Ectodermal cell (in vitro differentiated cells): ENCODE results near the gene SLC39A3.
"Not testable (repeated sequence)": the region's sequence is repeated elsewhere in the genome, so short reads cannot be mapped to it uniquely, and the experiment has no call there.

Experiments used
- H3K27ac ChIP-seq: 2 replicates; pipeline ENCODE4 v1.7.0; 2013; ENCODE audit warnings: mild to moderate bottlenecking, low read depth, low read length; ENCODE audit not compliant: insufficient read depth, poor library complexity, severe bottlenecking
- H3K27me3 ChIP-seq: 2 replicates; pipeline ENCODE4 v1.7.0; 2013; ENCODE audit warnings: mild to moderate bottlenecking, low read length; ENCODE audit not compliant: insufficient read depth, control insufficient read depth, poor library complexity, severe bottlenecking
- H3K36me3 ChIP-seq: one replicate; pipeline ENCODE4 v1.7.0; 2013; ENCODE audit warnings: low read length; ENCODE audit not compliant: control insufficient read depth, insufficient read depth
- H3K4me1 ChIP-seq: one replicate; pipeline ENCODE4 v1.7.0; 2013; ENCODE audit warnings: low read length; ENCODE audit not compliant: control insufficient read depth, insufficient read depth
- H3K4me3 ChIP-seq: 2 replicates; pipeline ENCODE4 v1.7.0; 2013; ENCODE audit warnings: low read depth, low read length, control low read depth; ENCODE audit not compliant: insufficient read depth
- H3K9me3 ChIP-seq: 2 replicates; pipeline ENCODE4 v1.7.0; 2013; ENCODE audit warnings: mild to moderate bottlenecking, low read length, moderate library complexity; ENCODE audit not compliant: control insufficient read depth
- WGBS, 2 experiments: methylation state at CpG; one replicate each; pipeline ENCODE4 v1.1.7; 2013; ENCODE audit warnings: missing lambda C conversion rate in 2 of 2; 5-methylcytosine and 5-hydroxymethylcytosine counted together

The SLC39A3 gene

GRCh38 chr19:2714531-2715269 is 25.1 kb downstream of the SLC39A3 start:
- Histone ChIP-seq H3K9me3 (no peaks in the 10 kb centered on the region), H3K36me3 (no peaks in the 10 kb centered on the region), H3K27ac (no peak overlapping the region), H3K27me3 (no peaks in the 10 kb centered on the region), H3K4me1 (peaks cover 2% of the 10 kb centered on the region), H3K4me3 (no peak overlapping the region)
- WGBS, 2 experiments = 88 to 91% methylated on average over 16 of the region's 16 CpGs

GRCh38 chr19:2714102-2714501 is 25.7 kb downstream of the SLC39A3 start:
- not testable (repeated sequence) for H3K4me3 ChIP-seq, H3K27ac ChIP-seq, H3K27me3 ChIP-seq, H3K9me3 ChIP-seq, H3K4me1 ChIP-seq, H3K36me3 ChIP-seq
- 76% methylated on average over 1 of the region's 1 CpG for WGBS, 2 experiments

DNA sequence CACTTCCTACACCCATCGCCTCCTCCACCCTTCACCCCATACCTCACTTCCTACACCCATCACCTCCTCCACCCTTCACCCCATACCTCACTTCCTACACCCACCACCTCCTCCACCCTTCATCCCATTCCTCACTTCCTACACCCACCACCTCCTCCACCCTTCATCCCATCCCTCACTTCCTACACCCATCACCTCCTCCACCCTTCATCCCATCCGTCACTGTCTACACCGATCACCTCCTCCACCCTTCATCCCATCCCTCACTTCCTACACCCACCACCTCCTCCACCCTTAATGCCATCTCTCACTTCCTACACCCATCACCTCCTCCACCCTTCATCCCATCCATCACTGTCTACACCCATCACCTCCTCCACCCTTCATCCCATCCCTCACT is 26.6 kb downstream of the SLC39A3 start:
- H3K36me3 ChIP-seq, H3K4me1 ChIP-seq, H3K4me3 ChIP-seq, H3K9me3 ChIP-seq, H3K27ac ChIP-seq, H3K27me3 ChIP-seq: not testable (repeated sequence)
- WGBS, 2 experiments = 78 to 79% methylated on average over 3 of the region's 3 CpGs

DNA sequence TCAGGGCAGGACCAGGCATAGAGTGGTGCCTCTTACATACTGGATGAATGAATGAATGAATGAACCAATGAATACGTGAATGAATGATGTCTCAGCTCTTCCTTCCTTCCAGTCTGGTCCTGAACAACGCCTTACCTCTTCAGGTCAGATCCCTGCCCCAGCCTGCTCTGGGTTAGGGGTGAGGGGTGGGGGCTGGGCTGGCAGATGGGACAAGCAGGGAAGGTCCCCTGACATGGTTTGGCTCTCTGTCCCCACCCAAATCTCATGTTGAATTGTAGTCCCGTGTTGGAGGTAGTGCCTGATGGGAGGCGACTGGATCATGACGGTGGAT is 28.0 kb downstream of the SLC39A3 start:
- H3K9me3 ChIP-seq = no peaks in the 10 kb centered on the region
- H3K36me3 ChIP-seq = no peaks in the 10 kb centered on the region
- H3K4me3 ChIP-seq = no peak overlapping the region
- H3K27me3 ChIP-seq = no peaks in the 10 kb centered on the region
- H3K4me1 ChIP-seq = no peaks in the 10 kb centered on the region
- no peak overlapping the region for H3K27ac ChIP-seq
- 84 to 85% methylated on average over 5 of the region's 5 CpGs for WGBS, 2 experiments

DNA sequence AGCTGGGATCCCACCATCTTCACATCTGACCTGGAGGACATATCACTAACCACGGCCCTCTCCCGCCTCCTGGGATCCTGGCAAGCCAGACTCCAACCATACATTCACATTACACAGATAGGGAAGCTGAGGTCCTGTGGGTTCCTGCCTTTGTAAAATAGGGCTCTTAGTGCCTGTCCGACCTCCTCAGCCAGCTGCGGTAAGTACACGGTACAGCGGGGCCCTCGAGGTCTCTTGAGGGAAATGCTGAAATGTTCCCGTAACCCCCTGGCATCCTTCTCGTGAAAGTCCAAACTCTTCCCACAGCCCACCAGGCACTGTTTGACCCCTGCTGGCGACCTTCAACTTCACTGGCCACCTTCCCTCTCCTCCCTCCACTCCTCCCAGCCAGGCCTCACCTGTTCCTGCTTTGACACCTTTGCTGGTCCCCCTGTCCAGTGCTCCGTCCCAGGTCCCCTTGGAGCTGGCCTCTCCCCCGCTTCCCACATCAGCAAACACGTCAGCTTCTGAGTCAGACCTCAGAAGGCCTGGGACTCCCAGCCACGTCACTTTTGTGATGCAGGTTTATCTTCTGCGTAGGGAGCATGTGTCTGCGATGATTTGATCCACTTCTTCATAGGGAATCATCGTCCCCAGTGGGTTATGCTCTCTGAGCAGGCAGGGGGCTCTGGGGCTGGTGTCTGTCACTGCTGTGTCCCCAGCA is 28.5 kb downstream of the SLC39A3 start:
- Histone ChIP-seq H3K4me3 (no peak overlapping the region), H3K36me3 (no peaks in the 10 kb centered on the region), H3K27ac (no peak overlapping the region), H3K27me3 (no peaks in the 10 kb centered on the region), H3K9me3 (no peaks in the 10 kb centered on the region), H3K4me1 (no peaks in the 10 kb centered on the region)
- 80 to 81% methylated on average over 17 of the region's 17 CpGs for WGBS, 2 experiments

GRCh38 chr19:2706251-2706650 is 33.6 kb downstream of the SLC39A3 start:
- Histone ChIP-seq H3K27ac (no peak overlapping the region), H3K27me3 (peaks cover 11% of the 10 kb centered on the region), H3K4me3 (no peak overlapping the region), H3K36me3 (no peaks in the 10 kb centered on the region), H3K4me1 (peaks cover 8% of the 10 kb centered on the region), H3K9me3 (no peaks in the 10 kb centered on the region)
- WGBS, 2 experiments = 94 to 95% methylated on average over 5 of the region's 5 CpGs

GRCh38 chr19:2703691-2704216 is 36.1 kb downstream of the SLC39A3 start:
- H3K4me3 ChIP-seq = no peak overlapping the region
- 85 to 87% methylated on average over 6 of the region's 6 CpGs for WGBS, 2 experiments
- no peak overlapping the region for H3K27ac ChIP-seq
- peaks cover 15% of the 10 kb centered on the region for H3K4me1 ChIP-seq
- H3K36me3 ChIP-seq = no peaks in the 10 kb centered on the region
- H3K9me3 ChIP-seq = no peaks in the 10 kb centered on the region
- H3K27me3 ChIP-seq = peaks cover 29% of the 10 kb centered on the region

GRCh38 chr19:2703077-2703437 is 36.8 kb downstream of the SLC39A3 start:
- Histone ChIP-seq H3K9me3 (no peaks in the 10 kb centered on the region), H3K27me3 (peaks cover 29% of the 10 kb centered on the region), H3K4me3 (no peak overlapping the region), H3K4me1 (peaks cover 15% of the 10 kb centered on the region), H3K27ac (no peak overlapping the region), H3K36me3 (no peaks in the 10 kb centered on the region)
- 82 to 86% methylated on average over 5 of the region's 5 CpGs for WGBS, 2 experiments

DNA sequence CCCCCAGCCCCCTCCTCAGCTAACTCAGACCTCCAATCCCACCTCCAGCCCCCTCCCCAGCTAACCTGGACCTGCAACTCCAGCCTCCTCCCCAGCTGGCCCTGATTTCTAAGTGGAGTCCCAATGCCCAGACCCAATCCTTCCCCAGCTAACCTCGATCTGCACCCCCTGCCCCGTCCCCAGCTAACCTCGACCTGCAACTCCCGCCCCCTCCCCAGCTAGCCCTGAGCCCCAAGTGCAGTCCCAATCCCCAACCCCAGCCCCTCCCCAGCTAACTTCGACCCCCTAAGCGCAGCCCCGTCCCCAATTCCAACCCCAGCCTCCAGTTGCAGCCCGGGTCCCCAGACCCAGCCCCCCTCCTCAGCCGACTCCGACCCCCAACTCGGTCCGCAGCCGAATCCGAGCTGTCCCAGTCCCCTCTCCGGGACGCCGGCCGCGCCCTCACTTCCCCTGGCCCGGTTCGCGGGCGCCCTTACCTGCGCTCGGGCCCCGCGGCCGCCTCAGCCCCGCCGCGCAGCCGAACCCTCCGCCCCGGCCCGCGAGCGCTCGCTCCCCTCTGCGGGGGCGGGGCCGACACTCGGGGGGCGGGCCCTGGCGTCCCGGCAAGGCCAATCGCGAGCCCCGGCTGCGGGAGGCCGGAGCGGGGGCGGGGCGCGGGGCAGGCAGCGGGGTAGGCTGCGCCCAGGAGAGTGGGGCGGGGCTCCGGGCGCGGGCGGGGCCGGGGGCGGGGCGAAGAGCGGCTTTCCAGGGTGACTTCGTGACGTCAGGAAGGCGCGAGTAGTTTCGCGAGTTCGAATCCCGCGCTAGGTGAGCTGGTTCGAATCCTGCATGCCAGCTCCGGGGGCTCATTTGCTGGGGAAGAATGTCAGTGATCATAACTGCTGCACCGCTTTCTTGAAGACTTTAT is 37.4 kb downstream of the SLC39A3 start, which contains the start of gene GNG7:
Gene GNG7, minus strand, starts transcription at position 525 of the 907 bp plus-strand sequence. CDS start 182,006 bp downstream, outside the sequence.
- peaks cover 29% of the 10 kb centered on the region for H3K27me3 ChIP-seq
- peaks cover 15% of the 10 kb centered on the region for H3K4me1 ChIP-seq
- H3K9me3 ChIP-seq = no peaks in the 10 kb centered on the region
- H3K4me3 ChIP-seq = peak within 1 kb of the TSS; percentile 65
- no peak within 1 kb of the TSS for H3K27ac ChIP-seq
- no peaks in the 10 kb centered on the region for H3K36me3 ChIP-seq
- 2% methylated on average over 77 of the region's 77 CpGs for WGBS, 2 experiments
